GM21786 (cell line): Measurements from ENCODE around the gene HVCN1.
A peak's percentile ranks its signal among the peaks of the same experiment; 100 is the strongest.
"Not testable (repeated sequence)": the region's sequence is repeated elsewhere in the genome, so short reads cannot be mapped to it uniquely, and the experiment has no call there.

Experiments used
- ATAC-seq: cut with Tn5 transposase; IDR thresholded peaks from one replicate; pipeline ENCODE4 v1.9.1; 2021; ENCODE audit not compliant: unreplicated experiment

Gene HVCN1

GRCh38 chr12:110688446-110689280, at the start of gene HVCN1:
Gene HVCN1 (minus strand): TSS chr12:110689115. CDS start chr12:110683245, 5,870 bp downstream.
- peak; percentile 18 for ATAC-seq

- ATAC-seq: no peak
Observed at GRCh38 chr12:110737532-110737931, 48.6 kb upstream of the HVCN1 start.

GRCh38 chr12:110737016-110737415, 48.1 kb upstream of the HVCN1 start:
- ATAC-seq: not testable (repeated sequence)

- ATAC-seq: no peak
Observed at GRCh38 chr12:110733900-110734299, 45.0 kb upstream of the HVCN1 start.

- no peak for ATAC-seq
Observed at GRCh38 chr12:110733089-110733715, 44.3 kb upstream of the HVCN1 start.

- ATAC-seq: no peak
Observed at GRCh38 chr12:110732572-110732971, 43.7 kb upstream of the HVCN1 start.

GRCh38 chr12:110731479-110731878, 42.6 kb upstream of the HVCN1 start:
- ATAC-seq: no peak

- ATAC-seq: no peak
Observed at GRCh38 chr12:110728628-110729027, 39.7 kb upstream of the HVCN1 start.

GRCh38 chr12:110726708-110727369, 37.9 kb upstream of the HVCN1 start:
- ATAC-seq: no peak

GRCh38 chr12:110726028-110726427, 37.1 kb upstream of the HVCN1 start:
- ATAC-seq: no peak

GRCh38 chr12:110725267-110725666, 36.4 kb upstream of the HVCN1 start:
- no peak for ATAC-seq

GRCh38 chr12:110722892-110723291, 34.0 kb upstream of the HVCN1 start:
- not testable (repeated sequence) for ATAC-seq

- no peak for ATAC-seq
Observed at GRCh38 chr12:110721570-110721969, 32.7 kb upstream of the HVCN1 start.

- ATAC-seq: no peak
Observed at GRCh38 chr12:110720516-110720915, 31.6 kb upstream of the HVCN1 start.

GRCh38 chr12:110718222-110718908, 29.4 kb upstream of the HVCN1 start:
- ATAC-seq: no peak

- ATAC-seq: no peak
Observed at GRCh38 chr12:110717037-110717436, 28.1 kb upstream of the HVCN1 start.

- ATAC-seq: no peak
Observed at GRCh38 chr12:110708917-110709316, 20.0 kb upstream of the HVCN1 start.

GRCh38 chr12:110705309-110705708, 16.4 kb upstream of the HVCN1 start:
- ATAC-seq: no peak

- no peak for ATAC-seq
Observed at GRCh38 chr12:110704750-110705149, 15.8 kb upstream of the HVCN1 start.

GRCh38 chr12:110704231-110704630, 15.3 kb upstream of the HVCN1 start:
- no peak for ATAC-seq

GRCh38 chr12:110702081-110702480, 13.2 kb upstream of the HVCN1 start:
- no peak for ATAC-seq
